C4-2B (cell line): ENCODE measurements around the gene CAMKK1.

Experiments used
- ZFX ChIP-seq: fragments of 450-650 bp; IDR thresholded peaks from 2 replicates; pipeline ENCODE4 v1.6.1; 2017
- TF ChIP-seq, protein P1 (sequence below): fragments of 450-650 bp; conservative IDR thresholded peaks from 2 replicates; pipeline ENCODE4 v1.5.1; 2017; ENCODE audit warnings: mild to moderate bottlenecking

DNA sequence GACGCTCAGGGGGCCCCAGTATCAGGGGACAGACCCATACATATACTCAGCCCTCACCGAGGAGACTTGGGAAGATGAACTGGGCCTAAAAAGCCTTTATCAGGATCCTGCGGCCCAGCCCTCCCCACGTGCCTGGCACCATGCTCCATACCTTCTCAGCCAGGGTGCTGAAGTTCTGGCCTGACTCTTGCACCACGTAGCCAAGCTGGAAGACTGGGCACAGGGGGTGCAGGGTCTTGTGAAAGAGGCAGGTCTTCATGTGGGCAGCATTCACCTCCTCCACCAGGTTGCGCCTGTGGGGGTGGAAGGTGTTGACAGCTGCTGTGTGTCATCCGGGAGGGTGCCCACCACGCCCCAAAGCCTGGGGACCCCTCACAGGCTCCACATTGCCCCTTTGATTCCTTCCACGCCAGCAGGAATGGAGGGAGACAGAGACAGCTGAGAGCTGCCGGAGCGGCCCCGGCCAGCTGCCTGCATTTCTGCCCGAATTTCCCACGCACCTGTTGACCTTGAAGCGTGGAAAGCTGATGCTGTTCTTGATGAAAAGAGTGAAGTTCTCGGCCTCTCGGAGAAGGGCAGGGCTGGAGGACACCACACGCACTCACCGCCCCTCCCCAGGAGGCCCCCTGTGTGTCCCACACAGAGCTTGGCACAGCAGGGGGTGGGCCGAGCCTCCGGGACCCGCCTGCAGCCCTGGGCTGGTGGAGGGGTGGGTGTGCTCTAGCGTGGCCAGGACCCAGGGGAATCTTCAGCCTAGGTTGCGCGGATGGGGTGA lies 10.4 kb upstream of the CAMKK1 start:
- TF ChIP-seq, protein P1, sequence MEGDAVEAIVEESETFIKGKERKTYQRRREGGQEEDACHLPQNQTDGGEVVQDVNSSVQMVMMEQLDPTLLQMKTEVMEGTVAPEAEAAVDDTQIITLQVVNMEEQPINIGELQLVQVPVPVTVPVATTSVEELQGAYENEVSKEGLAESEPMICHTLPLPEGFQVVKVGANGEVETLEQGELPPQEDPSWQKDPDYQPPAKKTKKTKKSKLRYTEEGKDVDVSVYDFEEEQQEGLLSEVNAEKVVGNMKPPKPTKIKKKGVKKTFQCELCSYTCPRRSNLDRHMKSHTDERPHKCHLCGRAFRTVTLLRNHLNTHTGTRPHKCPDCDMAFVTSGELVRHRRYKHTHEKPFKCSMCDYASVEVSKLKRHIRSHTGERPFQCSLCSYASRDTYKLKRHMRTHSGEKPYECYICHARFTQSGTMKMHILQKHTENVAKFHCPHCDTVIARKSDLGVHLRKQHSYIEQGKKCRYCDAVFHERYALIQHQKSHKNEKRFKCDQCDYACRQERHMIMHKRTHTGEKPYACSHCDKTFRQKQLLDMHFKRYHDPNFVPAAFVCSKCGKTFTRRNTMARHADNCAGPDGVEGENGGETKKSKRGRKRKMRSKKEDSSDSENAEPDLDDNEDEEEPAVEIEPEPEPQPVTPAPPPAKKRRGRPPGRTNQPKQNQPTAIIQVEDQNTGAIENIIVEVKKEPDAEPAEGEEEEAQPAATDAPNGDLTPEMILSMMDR: no peak
- TF ChIP-seq ZFX: no peak
